ENCODE data around the gene TCF7L2.

The TCF7L2 gene

GRCh38 chr10:113202011-113202410 is 252.0 kb downstream of the TCF7L2 start:
- TF ChIP-seq CTCF (conservative IDR thresholded peaks at IDR 0.05; ENCODE audit: low read depth) = no peak
- ChIA-PET CTCF (no interaction called here), POLR2A (ENCODE audit: low non-redundant PET) (no interaction called here)
- no peak overlapping the region for H3K27ac ChIP-seq
- no peak for DNase-seq (ENCODE audit: low spot score)

- CTCF ChIA-PET = interaction anchor here (0.8 kb wide), 2 partner anchors 183 to 1474 kb away, joined by 3 to 6 read pairs; no protein-coding TSS in a partner anchor
- H3K27ac ChIP-seq = no peak overlapping the region
- no peak for TF ChIP-seq CTCF (conservative IDR thresholded peaks at IDR 0.05; ENCODE audit: low read depth)
- POLR2A ChIA-PET (ENCODE audit: low non-redundant PET) = no interaction called here
- no peak for DNase-seq (ENCODE audit: low spot score)
These were observed 257.9 kb downstream of the TCF7L2 start for GRCh38 chr10:113207924-113208323.

GRCh38 chr10:113213035-113213434 is 263.0 kb downstream of the TCF7L2 start:
- DNase-seq (ENCODE audit: low spot score) = no peak
- ChIA-PET CTCF (interaction anchor here (0.7 kb wide), 1 partner anchor 163 kb away, joined by 3 read pairs; no protein-coding TSS in a partner anchor), POLR2A (ENCODE audit: low non-redundant PET) (no interaction called here)

GRCh38 chr10:113214331-113214730 is 264.3 kb downstream of the TCF7L2 start:
- H3K27ac ChIP-seq = no peak overlapping the region
- no peak for DNase-seq (ENCODE audit: low spot score)
- POLR2A ChIA-PET (ENCODE audit: low non-redundant PET) = no interaction called here
- TF ChIP-seq CTCF (conservative IDR thresholded peaks at IDR 0.05; ENCODE audit: low read depth) = no peak
- CTCF ChIA-PET = no interaction called here

More at GRCh38 chr10:113213035-113213434, 263.0 kb downstream of the TCF7L2 start:
- H3K27ac ChIP-seq = no peak overlapping the region
- no peak for TF ChIP-seq CTCF (conservative IDR thresholded peaks at IDR 0.05; ENCODE audit: low read depth)

- H3K27ac ChIP-seq = no peak overlapping the region
- no peak for TF ChIP-seq CTCF (conservative IDR thresholded peaks at IDR 0.05; ENCODE audit: low read depth)
- CTCF ChIA-PET = interaction anchor here (0.7 to 1.5 kb wide), 3 partner anchors 169 to 733 kb away, joined by 3 to 15 read pairs (median 3); no protein-coding TSS in a partner anchor
- POLR2A ChIA-PET (ENCODE audit: low non-redundant PET) = interaction anchor here (1.1 kb wide), 1 partner anchor 34 kb away, joined by 3 read pairs; no protein-coding TSS in a partner anchor
- DNase-seq (ENCODE audit: low spot score) = peak; percentile 22
These were observed 266.1 kb downstream of the TCF7L2 start for GRCh38 chr10:113216102-113216501.

Data from RWPE1 (cell line).